ENCODE data around the gene HOXB9.

GRCh38 chr17:48626245-48627117, at the start of gene HOXB9:
- TF ChIP-seq CTCF (IDR thresholded peaks at IDR 0.05) (no peak), POLR2A (IDR thresholded peaks at IDR 0.05) (no peak)
